Pancreas (tissue), 10 donors: ENCODE data around the gene ZFP57. TPM values are rescaled to one million over a fixed set of nuclear protein-coding genes. Genes with fewer than 3 reads are reported as not detected.

Source experiments
- ATAC-seq, 4 donors: fragments of 200-7000 bp; cut with Tn5 transposase; one replicate each; pipeline versions ENCODE4 v1.8.0 to v1.9.1; 2020; ENCODE audit warnings: mild to moderate bottlenecking in 4 of 4, moderate library complexity in 4 of 4
- DNase-seq, 6 donors: peaks; one replicate each; pipeline ENCODE4 v3.0.0-alpha.2; 2020
- FAIRE-seq: peaks from 2 replicates; lab custom pipeline; 2012; peaks lifted over from hg19 to GRCh38; lab: Jason Lieb, UNC
- H3K27ac ChIP-seq, 4 donors: fragments of 200-600 bp; sonication (generic); 1 replicate in 3 of 4; 2 replicates in 1 of 4; pipeline versions ENCODE4 v1.5.0 to v1.8.0; 2020
- H3K27me3 ChIP-seq, 4 donors: fragments of 200-600 bp; one replicate each; pipeline ENCODE4 v1.8.0; 2021
- H3K36me3 ChIP-seq, 3 donors: fragments of 200-600 bp; sonication (generic) in 1 of 3; one replicate each; pipeline versions ENCODE4 v1.5.0 to v1.8.0; 2020 to 2021
- H3K4me1 ChIP-seq, 3 donors: fragments of 200-600 bp; one replicate each; pipeline ENCODE4 v1.8.0; 2021
- H3K4me3 ChIP-seq, 4 donors: fragments of 200-600 bp; sonication (generic) in 2 of 4; one replicate each; pipeline versions ENCODE4 v1.5.0 to v1.8.0; 2020 to 2021
- H3K9me3 ChIP-seq, 4 donors: fragments of 200-600 bp; one replicate each; pipeline ENCODE4 v1.8.0; 2021
- CTCF ChIP-seq, 4 donors: fragments of 200-600 bp; sonication (generic) in 3 of 4; IDR thresholded peaks; one replicate each; pipeline versions ENCODE4 v1.5.0 to v1.8.0; 2021; ENCODE audit warnings: antibody characterized with exemption in 4 of 4
- WGBS, 2 donors: extraction: QIAGEN DNeasy Blood & Tissue Kit; methylation state at CpG; one replicate each; pipeline ENCODE4 v1.1.7; 2013; 5-methylcytosine and 5-hydroxymethylcytosine counted together
- intact Hi-C, 3 donors: fragments of 100-400 bp; cut with DNase I; formaldehyde crosslinking; loops; one replicate each; pipeline versions ENCODE4 v1.11.1 to v1.14.2; 2022
- polyA plus RNA-seq, 2 donors: library from polyadenylated mRNA; stranded (reverse); fragments of 200-250 nt; gene quantifications; one replicate each; pipeline ENCODE4 v1.2.3, GENCODE V29; 2013
- total RNA-seq, 6 donors: library from RNA; stranded (reverse); fragmentation: NEBNext Ultra II Directional in 4 of 6; extraction: Animal tissue kit (Norgen Biotek cat#: 25700) in 4 of 6; gene quantifications; one replicate each; pipeline versions ENCODE4 v1.2.1 to v1.2.4, GENCODE V29; 2021 to 2023
- donor health status: healthy with polysubstance abuse.
- donor health status: DM: no; HTN: no; CAD: no; lungs with moderate emphysema.
- donor health status: DM: no; HTN: no; CAD: no.
- donor health status: control.
- donor health status: control.
- donor health status: Bipolar disorder and iron deficiency.
- donor health status: DM: yes; HTN: yes; CAD: no.
- donor health status: DM: no; HTN: no; CAD: no.
- donor health status: DM: no; HTN: no; CAD: no.
- donor health status: DM: yes; HTN: yes; CAD: no.

ZFP57 gene
- total and polyA plus RNA-seq, 8 donors, result 0.09 to 1.1 (median 0.12) TPM; not detected in 5

GRCh38 chr6:29702519-29703103 lies 21.7 kb upstream of the ZFP57 start:
- DNase-seq (peak in 2 of 6 donors; percentile 66 to 80), FAIRE-seq (no peak), ATAC-seq (peak in 2 of 4 donors; percentile 36 to 86)
- H3K4me3 ChIP-seq, result no peak overlapping the region
- H3K27me3 ChIP-seq, result peaks cover 0 to 7% (median 0%) of the 10 kb centered on the region in 4 donors
- no peaks in the 10 kb centered on the region for H3K9me3 ChIP-seq
- no peaks in the 10 kb centered on the region for H3K36me3 ChIP-seq
- no peak overlapping the region for H3K27ac ChIP-seq
- H3K4me1 ChIP-seq, result no peaks in the 10 kb centered on the region
- peak in 1 of 4 donors; percentile 58 for TF ChIP-seq CTCF (IDR thresholded peaks at IDR 0.05)
- 24 to 26% methylated on average over 17 of the region's 17 CpGs for WGBS, 2 donors
- intact Hi-C loops, result loop anchor here in 1 of 3 donors (10.0 kb wide), 1 partner anchor 132 kb away; no protein-coding TSS in a partner anchor

- no peak for TF ChIP-seq CTCF (IDR thresholded peaks at IDR 0.05)
- 52 to 67% methylated on average over 10 of the region's 10 CpGs for WGBS, 2 donors
- no peak for DNase-seq
- FAIRE-seq, result no peak
- ATAC-seq, result peak in 1 of 4 donors; percentile 40
- Histone ChIP-seq H3K9me3 (no peaks in the 10 kb centered on the region), H3K4me1 (no peaks in the 10 kb centered on the region), H3K27me3 (peaks cover 0 to 7% (median 0%) of the 10 kb centered on the region in 4 donors), H3K36me3 (no peaks in the 10 kb centered on the region), H3K27ac (no peak overlapping the region), H3K4me3 (no peak overlapping the region)
- intact Hi-C loops, result no loop called here
These were observed 15.5 kb upstream of the ZFP57 start for GRCh38 chr6:29696147-29697125.

GRCh38 chr6:29694637-29695036 lies 13.7 kb upstream of the ZFP57 start:
- intact Hi-C loops, result no loop called here
- TF ChIP-seq CTCF (IDR thresholded peaks at IDR 0.05), result no peak
- ATAC-seq (no peak), DNase-seq (no peak), FAIRE-seq (no peak)
- Histone ChIP-seq H3K36me3 (no peaks in the 10 kb centered on the region), H3K27me3 (peaks cover 0 to 3% (median 0%) of the 10 kb centered on the region in 4 donors), H3K4me1 (no peaks in the 10 kb centered on the region), H3K27ac (no peak overlapping the region), H3K9me3 (no peaks in the 10 kb centered on the region), H3K4me3 (no peak overlapping the region)
- WGBS, 2 donors, result 49 to 67% methylated on average over 3 of the region's 3 CpGs

GRCh38 chr6:29685718-29686326 lies 4.9 kb upstream of the ZFP57 start:
- TF ChIP-seq CTCF (IDR thresholded peaks at IDR 0.05), result no peak
- Histone ChIP-seq H3K36me3 (no peaks in the 10 kb centered on the region), H3K27me3 (peaks cover 0 to 3% (median 0%) of the 10 kb centered on the region in 4 donors), H3K9me3 (no peaks in the 10 kb centered on the region), H3K27ac (no peak overlapping the region), H3K4me1 (no peaks in the 10 kb centered on the region), H3K4me3 (no peak overlapping the region)
- 49 to 53% methylated on average over 15 of the region's 15 CpGs for WGBS, 2 donors
- DNase-seq (no peak), FAIRE-seq (no peak), ATAC-seq (no peak)
- intact Hi-C loops, result no loop called here
